ENCODE results near the gene ADAMTS14. TPM values are rescaled to one million over a fixed set of nuclear protein-coding genes. Genes with fewer than 3 reads are reported as not detected.

The ADAMTS14 gene
- polyA plus RNA-seq, 3 donors: 0.05 TPM; not detected in 2

DNA sequence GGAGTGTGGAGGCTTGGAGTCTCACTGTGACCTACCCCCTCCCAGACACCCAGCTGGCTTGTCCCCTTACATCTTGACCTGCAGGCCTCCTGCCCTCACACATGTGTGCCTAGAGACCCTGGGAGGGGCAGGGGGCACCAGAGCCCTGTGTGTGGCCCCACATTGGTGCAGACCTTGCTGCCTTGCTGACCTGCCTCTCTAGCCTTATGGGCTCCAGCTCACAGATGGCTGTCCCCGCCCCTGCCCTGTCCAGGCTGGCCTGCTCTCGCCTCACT, 9.4 kb downstream of the ADAMTS14 start:
- intact Hi-C loops (cut with micrococcal nuclease): no loop called here
- TF ChIP-seq, protein P1, sequence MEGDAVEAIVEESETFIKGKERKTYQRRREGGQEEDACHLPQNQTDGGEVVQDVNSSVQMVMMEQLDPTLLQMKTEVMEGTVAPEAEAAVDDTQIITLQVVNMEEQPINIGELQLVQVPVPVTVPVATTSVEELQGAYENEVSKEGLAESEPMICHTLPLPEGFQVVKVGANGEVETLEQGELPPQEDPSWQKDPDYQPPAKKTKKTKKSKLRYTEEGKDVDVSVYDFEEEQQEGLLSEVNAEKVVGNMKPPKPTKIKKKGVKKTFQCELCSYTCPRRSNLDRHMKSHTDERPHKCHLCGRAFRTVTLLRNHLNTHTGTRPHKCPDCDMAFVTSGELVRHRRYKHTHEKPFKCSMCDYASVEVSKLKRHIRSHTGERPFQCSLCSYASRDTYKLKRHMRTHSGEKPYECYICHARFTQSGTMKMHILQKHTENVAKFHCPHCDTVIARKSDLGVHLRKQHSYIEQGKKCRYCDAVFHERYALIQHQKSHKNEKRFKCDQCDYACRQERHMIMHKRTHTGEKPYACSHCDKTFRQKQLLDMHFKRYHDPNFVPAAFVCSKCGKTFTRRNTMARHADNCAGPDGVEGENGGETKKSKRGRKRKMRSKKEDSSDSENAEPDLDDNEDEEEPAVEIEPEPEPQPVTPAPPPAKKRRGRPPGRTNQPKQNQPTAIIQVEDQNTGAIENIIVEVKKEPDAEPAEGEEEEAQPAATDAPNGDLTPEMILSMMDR (IDR thresholded peaks at IDR 0.05): no peak
- Histone ChIP-seq H3K79me2 (ENCODE audit: insufficient read depth, low read length) (no peaks in the 10 kb centered on the region), H3K27me3 (ENCODE audit: control insufficient read depth in 2 of 2, insufficient read depth in 2 of 2, low read length in 2 of 2) (no peaks in the 10 kb centered on the region), H3K9ac (ENCODE audit: insufficient read depth, low read length, poor library complexity, severe bottlenecking) (no peak overlapping the region), H2AFZ (ENCODE audit: insufficient read depth, low read depth, low read length, poor library complexity, severe bottlenecking) (no peak overlapping the region), H3K36me3 (replicated peaks in 1 of 2; ENCODE audit: control insufficient read depth in 1 of 2, insufficient read depth in 2 of 2, low read length in 2 of 2) (no peaks in the 10 kb centered on the region), H3K4me1 (ENCODE audit: control insufficient read depth in 1 of 2, insufficient read depth in 2 of 2, low read length in 2 of 2) (no peaks in the 10 kb centered on the region), H3K9me3 (replicated peaks in 1 of 2; ENCODE audit: control insufficient read depth in 1 of 2, insufficient read depth in 1 of 2, low read length in 2 of 2) (no peaks in the 10 kb centered on the region), H3K27ac (ENCODE audit: low read depth in 1 of 2, low read length in 2 of 2) (no peak overlapping the region), H4K20me1 (ENCODE audit: insufficient read depth, low read length) (no peaks in the 10 kb centered on the region), H3K4me2 (replicated peaks; ENCODE audit: extremely low read depth, low read length, poor library complexity, severe bottlenecking) (no peak overlapping the region), H3K4me3 (replicated peaks in 1 of 3; ENCODE audit: low read depth in 2 of 3, low read length in 3 of 3) (no peak overlapping the region)
- Mint-ChIP-seq H3K9me3 (no peaks in the 10 kb centered on the region), H3K36me3 (no peaks in the 10 kb centered on the region), H3K4me3 (no peak overlapping the region), H3K27me3 (ENCODE audit: low read depth in 3 of 3) (peaks cover 0 to 1% (median 1%) of the 10 kb centered on the region in 3 donors), H3K4me1 (peaks cover 8% of the 10 kb centered on the region), H3K27ac (no peak overlapping the region)
- DNase-seq: no peak
- 100% methylated on average over 2 of the region's 2 CpGs for WGBS (ENCODE audit: insufficient coverage)

DNA sequence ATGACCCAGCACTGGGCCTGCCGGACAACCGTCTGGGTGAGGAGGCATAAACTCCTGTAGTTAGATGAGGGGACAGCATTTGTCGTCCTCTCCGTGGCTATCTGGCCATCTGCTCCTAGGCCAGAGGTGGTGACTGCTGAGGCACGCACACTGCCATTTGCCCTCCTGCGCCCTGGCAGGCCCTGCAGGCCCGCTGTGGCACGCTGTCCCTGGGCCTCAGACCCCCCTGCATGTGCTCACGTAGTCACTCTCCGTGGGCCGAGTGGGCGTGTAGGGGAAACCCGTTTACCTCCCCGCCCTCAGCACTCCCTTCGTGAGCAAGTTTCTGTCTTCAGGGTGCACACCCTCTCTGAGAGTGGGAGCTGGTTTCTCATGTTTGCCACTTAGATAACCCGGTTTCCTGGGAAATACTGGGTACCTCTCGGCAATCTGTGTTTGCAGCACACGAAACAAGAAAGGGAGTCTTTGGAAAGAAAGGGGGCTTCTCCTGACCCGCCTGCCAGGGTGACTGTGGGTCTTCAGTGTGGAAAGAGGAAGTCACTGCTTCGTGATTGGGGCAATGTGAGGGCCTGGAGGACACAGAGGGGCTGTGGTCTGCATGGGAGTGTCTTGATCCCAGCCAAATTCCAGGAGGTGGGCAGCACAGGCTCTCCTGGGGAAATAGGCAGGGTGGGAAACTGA, 10.8 kb downstream of the ADAMTS14 start:
- H3K4me1 Mint-ChIP-seq: peaks cover 8% of the 10 kb centered on the region
- H3K27ac Mint-ChIP-seq: peak overlapping the region in 3 of 7 donors; percentile 20 to 68 (median 43)
- Histone ChIP-seq H3K79me2 (ENCODE audit: insufficient read depth, low read length) (no peaks in the 10 kb centered on the region), H3K4me3 (replicated peaks in 1 of 3; ENCODE audit: low read depth in 2 of 3, low read length in 3 of 3) (no peak overlapping the region), H2AFZ (ENCODE audit: insufficient read depth, low read depth, low read length, poor library complexity, severe bottlenecking) (no peak overlapping the region), H3K27ac (ENCODE audit: low read depth in 1 of 2, low read length in 2 of 2) (no peak overlapping the region), H3K4me2 (replicated peaks; ENCODE audit: extremely low read depth, low read length, poor library complexity, severe bottlenecking) (no peak overlapping the region), H3K9ac (ENCODE audit: insufficient read depth, low read length, poor library complexity, severe bottlenecking) (no peak overlapping the region), H3K9me3 (replicated peaks in 1 of 2; ENCODE audit: control insufficient read depth in 1 of 2, insufficient read depth in 1 of 2, low read length in 2 of 2) (no peaks in the 10 kb centered on the region), H3K36me3 (replicated peaks in 1 of 2; ENCODE audit: control insufficient read depth in 1 of 2, insufficient read depth in 2 of 2, low read length in 2 of 2) (no peaks in the 10 kb centered on the region), H3K4me1 (ENCODE audit: control insufficient read depth in 1 of 2, insufficient read depth in 2 of 2, low read length in 2 of 2) (no peaks in the 10 kb centered on the region), H4K20me1 (ENCODE audit: insufficient read depth, low read length) (no peaks in the 10 kb centered on the region), H3K27me3 (ENCODE audit: control insufficient read depth in 2 of 2, insufficient read depth in 2 of 2, low read length in 2 of 2) (no peaks in the 10 kb centered on the region)
- intact Hi-C loops (cut with micrococcal nuclease): no loop called here
- H3K4me3 Mint-ChIP-seq: no peak overlapping the region
- no peaks in the 10 kb centered on the region for H3K9me3 Mint-ChIP-seq
- WGBS (ENCODE audit: insufficient coverage): 70% methylated on average over 17 of the region's 20 CpGs
- H3K27me3 Mint-ChIP-seq (ENCODE audit: low read depth in 3 of 3): peaks cover 0 to 1% (median 1%) of the 10 kb centered on the region in 3 donors
- no peak for DNase-seq
- TF ChIP-seq, protein P1 (IDR thresholded peaks at IDR 0.05): no peak
- no peaks in the 10 kb centered on the region for H3K36me3 Mint-ChIP-seq
